ENCODE results near the gene JAKMIP1.

JAKMIP1 gene

GRCh38 chr4:6114601-6115000 is 85.7 kb downstream of the JAKMIP1 start:
- DNase-seq = no peak

GRCh38 chr4:6114181-6114580 is 86.2 kb downstream of the JAKMIP1 start:
- DNase-seq = no peak

GRCh38 chr4:6113641-6114040 is 86.7 kb downstream of the JAKMIP1 start:
- DNase-seq = no peak

- no peak for DNase-seq
These were observed 87.6 kb downstream of the JAKMIP1 start for GRCh38 chr4:6112606-6113290.

- DNase-seq = no peak
These were observed 88.9 kb downstream of the JAKMIP1 start for GRCh38 chr4:6111354-6111960.

- no peak for DNase-seq
These were observed 89.5 kb downstream of the JAKMIP1 start for GRCh38 chr4:6110681-6111353.

GRCh38 chr4:6109842-6110560 is 90.3 kb downstream of the JAKMIP1 start:
- no peak for DNase-seq

- no peak for DNase-seq
These were observed 92.5 kb downstream of the JAKMIP1 start for GRCh38 chr4:6107886-6108285.

GRCh38 chr4:6107114-6107791 is 93.1 kb downstream of the JAKMIP1 start:
- no peak for DNase-seq

GRCh38 chr4:6106156-6106555 is 94.2 kb downstream of the JAKMIP1 start:
- no peak for DNase-seq

GRCh38 chr4:6105311-6105911 is 94.9 kb downstream of the JAKMIP1 start:
- no peak for DNase-seq

- DNase-seq = no peak
These were observed 95.7 kb downstream of the JAKMIP1 start for GRCh38 chr4:6104541-6105130.

GRCh38 chr4:6097581-6097980 is 102.8 kb downstream of the JAKMIP1 start:
- DNase-seq = no peak

GRCh38 chr4:6095897-6096296 is 104.5 kb downstream of the JAKMIP1 start:
- no peak for DNase-seq

- peak; percentile 8 for DNase-seq
These were observed 105.2 kb downstream of the JAKMIP1 start for GRCh38 chr4:6095023-6095752.

GRCh38 chr4:6093671-6094070 is 106.7 kb downstream of the JAKMIP1 start:
- no peak for DNase-seq

- DNase-seq = no peak
These were observed 107.4 kb downstream of the JAKMIP1 start for GRCh38 chr4:6092971-6093370.

- no peak for DNase-seq
These were observed 108.2 kb downstream of the JAKMIP1 start for GRCh38 chr4:6092131-6092530.

GRCh38 chr4:6090931-6091330 is 109.4 kb downstream of the JAKMIP1 start:
- DNase-seq = no peak

GRCh38 chr4:6088950-6089349 is 111.4 kb downstream of the JAKMIP1 start:
- DNase-seq = no peak

- no peak for DNase-seq
These were observed 112.5 kb downstream of the JAKMIP1 start for GRCh38 chr4:6087669-6088341.
